Thyroid gland (tissue), 4 donors: ENCODE measurements around the gene PRRG4.

Experiments
- CTCF ChIP-seq, 6 experiments: fragments of 200-600 bp in 3 of 6; fragments of 450-650 bp in 3 of 6; sonication (generic) in 3 of 6; IDR thresholded peaks; one replicate each; pipeline ENCODE4 v1.5.1; 2016 to 2019; ENCODE audit warnings: antibody characterized with exemption in 6 of 6, mild to moderate bottlenecking in 2 of 6, inconsistent platforms in 1 of 6, moderate library complexity in 1 of 6
- POLR2A ChIP-seq, 2 donors: fragments of 450-650 bp; IDR thresholded peaks; one replicate each; pipeline ENCODE4 v1.6.1; 2017; ENCODE audit warnings: antibody characterized with exemption in 2 of 2, mild to moderate bottlenecking in 2 of 2, moderate library complexity in 1 of 2

DNA sequence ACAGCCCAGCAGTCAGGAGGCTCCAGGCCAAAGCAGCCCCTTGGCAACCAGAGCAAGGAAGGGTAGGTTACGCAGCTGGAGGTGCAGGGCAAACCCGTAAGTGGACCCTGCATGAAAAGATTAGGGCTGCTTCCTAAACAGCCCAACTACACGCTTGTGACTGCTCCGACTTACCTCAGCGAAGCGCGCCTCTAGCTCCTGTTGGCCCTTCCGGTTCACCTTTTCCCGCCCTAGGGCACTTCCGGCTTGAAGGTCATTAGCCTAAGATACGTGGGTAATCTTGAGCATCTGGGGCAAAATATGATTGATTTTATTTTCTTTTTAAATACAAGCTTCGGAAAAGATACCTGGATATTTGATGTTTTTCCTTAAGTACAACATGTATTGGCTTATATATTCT lies 35.3 kb upstream of the PRRG4 start, which contains the start of gene CCDC73:
- TF ChIP-seq POLR2A (IDR thresholded peaks at IDR 0.05) (no peak), CTCF (IDR thresholded peaks at IDR 0.05) (no peak)
